Raji (cell line): ENCODE results near the gene ACCSL.

Source experiments
- POLR2A ChIP-seq: IDR thresholded peaks from 2 replicates; pipeline ENCODE4 v1.6.1; 2011; ENCODE audit warnings: low read depth, low read length, control low read depth; ENCODE audit not compliant: insufficient read depth

The ACCSL gene

DNA sequence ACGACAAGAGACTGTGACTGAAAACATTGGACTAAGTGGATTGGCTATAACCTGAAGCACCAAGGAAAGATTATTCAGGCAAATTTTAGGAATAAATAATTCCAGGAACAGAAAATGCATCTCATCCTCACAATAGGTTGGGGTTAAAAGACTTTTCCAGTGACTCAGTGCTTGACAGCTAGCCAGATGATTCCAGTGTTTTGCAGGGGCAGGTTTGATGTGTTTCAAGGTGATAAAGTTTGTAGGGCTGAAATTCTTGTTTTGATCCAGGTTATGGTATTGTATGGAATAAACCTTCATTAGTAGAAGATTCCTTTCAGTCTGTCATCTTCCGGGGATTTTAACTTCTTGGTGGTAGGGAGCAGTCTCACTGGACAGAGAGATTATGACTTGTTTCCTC lies 50.0 kb downstream of the ACCSL start:
- TF ChIP-seq POLR2A, result no peak

DNA sequence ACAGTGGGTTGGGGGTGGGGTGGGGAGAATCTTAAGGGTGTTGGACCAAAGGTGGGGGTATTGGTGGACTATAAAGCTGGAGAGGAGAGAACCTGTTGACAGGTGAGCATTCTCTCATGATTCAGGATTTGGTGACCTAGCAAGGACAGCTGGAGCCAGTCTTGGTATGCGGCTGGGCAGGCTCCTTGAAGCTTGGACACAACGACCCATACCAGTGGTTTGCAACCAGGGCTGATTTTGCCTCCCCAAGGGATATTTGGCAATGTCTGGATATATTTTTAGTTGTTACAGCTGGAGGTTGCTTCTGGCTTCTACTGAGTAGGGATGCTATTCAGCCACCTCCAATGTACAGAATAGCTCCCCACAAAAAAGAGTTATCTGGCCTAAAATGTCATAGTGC lies 53.3 kb downstream of the ACCSL start:
- no peak for TF ChIP-seq POLR2A

DNA sequence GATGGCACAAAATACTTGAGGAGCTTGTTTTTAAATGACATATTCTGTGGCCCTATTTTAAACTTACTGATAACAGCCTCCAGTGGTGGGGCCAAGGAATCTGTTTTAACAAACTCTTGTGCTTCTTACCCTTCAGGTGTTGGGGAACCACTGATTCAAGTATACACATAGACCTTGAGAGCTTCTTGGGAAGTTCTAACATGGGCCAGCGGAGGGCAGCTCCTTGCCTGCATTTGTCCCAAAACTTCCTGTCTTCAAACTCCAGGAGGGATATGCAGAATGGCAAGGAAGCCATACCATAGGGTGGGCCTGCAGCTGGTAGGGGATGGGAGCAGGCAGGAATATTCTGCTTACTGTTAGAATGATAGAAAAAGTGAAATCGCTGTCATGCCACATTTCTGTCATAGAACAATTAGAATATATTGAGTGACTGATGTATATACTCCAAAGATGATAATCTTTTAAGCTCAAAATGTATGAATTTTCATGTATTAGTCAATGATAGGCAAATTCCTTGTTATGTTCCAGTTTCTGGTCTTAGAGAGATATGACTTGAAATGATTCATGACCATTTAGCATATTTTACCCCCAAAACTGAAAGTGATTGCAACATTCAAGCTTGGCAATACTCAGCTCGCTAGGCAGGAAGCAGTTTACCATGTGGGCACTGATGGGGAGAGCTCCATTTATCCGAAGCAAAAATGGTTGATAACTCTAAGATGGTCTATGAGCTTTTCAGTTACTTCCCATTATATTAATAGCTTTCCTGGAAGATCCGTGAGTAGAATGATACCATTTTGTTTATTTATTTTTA lies 56.9 kb downstream of the ACCSL start:
- TF ChIP-seq POLR2A, result no peak

DNA sequence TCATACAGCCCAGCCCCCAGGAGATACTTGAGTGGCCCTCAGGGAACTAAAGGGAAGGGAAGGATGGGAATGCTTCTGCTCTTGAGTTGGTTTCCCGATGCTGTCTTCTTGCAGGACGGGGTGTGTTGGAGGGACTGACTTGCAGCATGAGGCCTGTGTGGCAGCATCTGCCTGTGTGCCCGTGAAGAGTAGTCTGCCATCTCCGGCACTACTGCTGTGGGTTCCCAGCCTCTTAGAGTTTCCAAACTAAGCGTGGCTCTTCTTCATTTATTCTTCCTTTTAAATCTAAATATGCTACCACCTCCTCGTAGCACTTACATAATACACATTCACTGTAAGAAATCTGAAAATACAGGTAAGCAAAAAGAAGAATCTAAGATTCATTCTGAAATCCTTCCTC lies 60.5 kb downstream of the ACCSL start:
- TF ChIP-seq POLR2A, result no peak
